A549 (cell line): ENCODE measurements around the gene SLC38A3. TPM values are rescaled to one million over a fixed set of nuclear protein-coding genes. Genes with fewer than 3 reads are reported as not detected.

Experiments used
- ATAC-seq, 2 experiments: fragments of 200-7000 bp in 1 of 2; fragments of >200 bp in 1 of 2; cut with Nextera tagmentation in 1 of 2; cut with Tn5 transposase in 1 of 2; 3 replicates each; pipeline versions ENCODE4 v1.8.0 to v1.9.1; 2018 to 2020; ENCODE audit warnings: mild to moderate bottlenecking in 1 of 2, moderate library complexity in 1 of 2
- CTCF ChIA-PET: fragments of 300-600 bp; sonication (Branson Sonifier 250); formaldehyde crosslinking; extraction: SDS; loops from one replicate; lab custom pipeline; 2021; ENCODE audit warnings: antibody characterized with exemption, inconsistent platforms; lab: Yijun Ruan, JAX
- POLR2A ChIA-PET: fragments of 350-600 bp; formaldehyde crosslinking; extraction: SDS; loops from one replicate; lab custom pipeline; 2021; ENCODE audit warnings: antibody characterized with exemption, inconsistent platforms; lab: Yijun Ruan, JAX
- DNase-seq, 2 experiments: peaks; one replicate each; pipeline versions ENCODE4 v3.0.0 to v3.0.0-alpha.2; 2011 to 2016; ENCODE audit warnings: low read depth in 1 of 2, low spot score in 1 of 2
- FAIRE-seq: peaks from 2 replicates; lab custom pipeline; 2011; peaks lifted over from hg19 to GRCh38; lab: Jason Lieb, UNC
- H3K27ac ChIP-seq, 2 experiments: fragments of >200 bp; sonication (Bioruptor Twin); formaldehyde crosslinking; 3 replicates each; pipeline ENCODE4 v1.5.1; 2016 to 2017
- H3K4me1 ChIP-seq: fragments of >200 bp; sonication (Bioruptor Twin); formaldehyde crosslinking; 3 replicates; pipeline ENCODE4 v1.6.1; 2016
- H3K4me2 ChIP-seq: fragments of >200 bp; sonication (Bioruptor Twin); formaldehyde crosslinking; 3 replicates; pipeline ENCODE4 v1.6.1; 2016
- H3K4me3 ChIP-seq: fragments of >200 bp; sonication (Bioruptor Twin); formaldehyde crosslinking; 3 replicates; pipeline ENCODE4 v1.5.1; 2016
- H3K9me3 ChIP-seq: fragments of >200 bp; sonication (Bioruptor Twin); formaldehyde crosslinking; 3 replicates; pipeline ENCODE4 v1.6.1; 2016
- CEBPB ChIP-seq, 2 experiments: fragments of >200 bp in 1 of 2; sonication (Bioruptor Twin) in 1 of 2; formaldehyde crosslinking in 1 of 2; IDR thresholded peaks; 2 replicates each; pipeline ENCODE4 v1.6.1; 2012 to 2016
- FOSL2 ChIP-seq, 2 experiments: fragments of 450-650 bp in 1 of 2; fragments of >200 bp in 1 of 2; sonication (Bioruptor Twin) in 1 of 2; formaldehyde crosslinking; IDR thresholded peaks; 2 replicates each; pipeline versions ENCODE4 v1.5.0 to v1.6.1; 2016 to 2020; ENCODE audit warnings: mild to moderate bottlenecking in 1 of 2, moderate library complexity in 1 of 2
- FOXS1 ChIP-seq: fragments of 250-450 bp; sonication (Bioruptor Pico); IDR thresholded peaks from 2 replicates; pipeline ENCODE4 v1.5.0; 2020; ENCODE audit warnings: mild to moderate bottlenecking, moderate library complexity
- GATA3 ChIP-seq: IDR thresholded peaks from 2 replicates; pipeline ENCODE4 v1.6.1; 2012; ENCODE audit warnings: borderline replicate concordance
- KDM5A ChIP-seq: fragments of 200-600 bp; sonication (generic); IDR thresholded peaks from 2 replicates; pipeline ENCODE4 v1.6.1; 2016; ENCODE audit warnings: antibody characterized with exemption, mild to moderate bottlenecking
- POLR2A ChIP-seq: IDR thresholded peaks from 2 replicates; pipeline ENCODE4 v1.6.1; 2012; ENCODE audit warnings: mild to moderate bottlenecking, low read length
- POLR2AphosphoS2 ChIP-seq: conservative IDR thresholded peaks from 2 replicates; pipeline ENCODE4 v1.6.1; 2012; ENCODE audit warnings: low read length, improper control_type of control experiment, inconsistent platforms
- RAD21 ChIP-seq, 2 experiments: fragments of >200 bp in 1 of 2; sonication (Bioruptor Twin) in 1 of 2; formaldehyde crosslinking in 1 of 2; IDR thresholded peaks in 1 of 2; conservative IDR thresholded peaks in 1 of 2; 2 replicates in 1 of 2; 3 replicates in 1 of 2; pipeline ENCODE4 v1.6.1; 2012 to 2018; ENCODE audit warnings: inconsistent platforms in 1 of 2
- SREBF2 ChIP-seq: fragments of 450-650 bp; IDR thresholded peaks from 2 replicates; pipeline ENCODE4 v1.6.1; 2014; ENCODE audit warnings: mild to moderate bottlenecking, moderate library complexity
- TP53 ChIP-seq: fragments of 250-450 bp; sonication (Bioruptor Pico); IDR thresholded peaks from 2 replicates; pipeline ENCODE4 v1.5.0; 2021; ENCODE audit warnings: mild to moderate bottlenecking, moderate library complexity
- ZFP36 ChIP-seq: fragments of 450-650 bp; IDR thresholded peaks from 2 replicates; pipeline ENCODE4 v1.6.1; 2014; ENCODE audit warnings: borderline replicate concordance; ENCODE audit not compliant: partially characterized antibody
- WGBS: methylation state at CpG from one replicate; pipeline ENCODE4 v1.1.6; 2017; ENCODE audit errors: missing lambda C conversion rate; 5-methylcytosine and 5-hydroxymethylcytosine counted together
- polyA plus RNA-seq, 4 experiments: library from polyadenylated mRNA; depleted of rRNA in 3 of 4; stranded (reverse); fragments of >200 nt; fragmentation: RNase III in 1 of 4; extraction: RNeasy Plus Mini Kit Qiagen cat#74134 plus additional on column Dnase treatment in 1 of 4; gene quantifications; 2 replicates in 3 of 4; 3 replicates in 1 of 4; pipeline ENCODE4 v1.2.3, GENCODE V29; 2011 to 2017
- TF ChIP-seq, protein P1 (sequence below): IDR thresholded peaks from 2 replicates; pipeline ENCODE4 v1.6.1; 2012
- TF ChIP-seq, protein P2 (sequence below): fragments of >200 bp; sonication (Bioruptor Twin); formaldehyde crosslinking; IDR thresholded peaks from 3 replicates; pipeline ENCODE4 v1.6.1; 2016
- TF ChIP-seq, protein P3 (sequence below): fragments of 150-350 bp; IDR thresholded peaks from 2 replicates; pipeline ENCODE4 v1.6.1; 2014; ENCODE audit warnings: low read depth, mild to moderate bottlenecking, low read length

SLC38A3 gene
- polyA plus RNA-seq, 2 of the 4 experiments (the other 2 are of a cell fraction) = 0.05 TPM; not detected in 1

DNA sequence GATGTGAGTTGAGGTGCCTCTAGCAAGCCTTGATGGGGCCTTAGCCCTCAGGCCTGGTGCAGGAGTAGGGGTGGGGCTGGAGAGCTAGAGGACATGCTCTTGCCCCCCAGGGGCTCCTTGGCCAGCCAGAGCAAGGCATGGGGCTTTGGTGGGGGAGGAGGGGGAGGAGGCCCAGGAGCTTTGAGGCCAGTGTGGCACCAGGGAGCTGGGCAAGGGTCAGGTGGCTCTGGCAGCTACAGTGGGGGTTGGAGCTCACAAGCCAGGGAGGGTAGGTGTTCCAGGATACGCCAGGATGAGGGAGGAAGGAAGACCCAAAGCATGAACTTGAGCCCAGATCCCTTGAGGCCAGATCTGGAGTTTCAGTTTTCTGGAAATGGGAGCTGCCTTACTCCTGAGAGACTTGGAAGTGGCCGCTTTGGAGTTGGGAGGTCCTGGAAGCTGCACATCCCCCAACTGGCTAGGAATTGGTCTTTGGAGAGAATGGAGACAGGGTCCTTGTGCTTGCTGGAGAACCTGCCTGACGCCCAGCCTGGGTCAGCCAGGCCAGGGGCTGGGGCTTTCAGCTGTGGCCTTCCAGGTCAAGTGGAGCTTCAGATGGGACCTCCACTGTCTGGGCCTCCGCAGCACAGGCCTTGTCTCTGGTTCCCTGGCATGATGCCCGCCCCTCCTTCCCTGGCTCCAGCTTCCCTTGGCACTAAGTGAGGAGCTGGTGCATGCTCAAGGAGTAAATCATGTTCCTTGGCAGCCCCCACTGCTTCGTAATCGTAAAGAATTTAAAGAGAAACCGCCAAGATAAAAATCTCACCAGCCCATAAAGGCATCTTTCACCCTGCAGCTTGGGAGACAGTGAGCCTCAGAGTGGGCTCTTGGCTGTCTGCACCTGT lies 41.3 kb upstream of the SLC38A3 start:
- ChIA-PET POLR2A (no interaction called here), CTCF (interaction anchor here (0.7 to 2.9 kb wide), 11 partner anchors 9 to 62 kb away, joined by 3 to 9 read pairs (median 4); no protein-coding TSS in a partner anchor)
- TF ChIP-seq KDM5A (no peak), FOSL2 (IDR thresholded peaks at IDR 0.05) (no peak), FOSL2 (CRISPR knock-in tag; IDR thresholded peaks at IDR 0.05) (0 out of 2 replicates have a peak, but pooled peaks have one; percentile 14), GATA3 (peak; percentile 22; the same call in 1 of the 2 replicates)
- Histone ChIP-seq H3K27ac (peak overlapping the region; percentile 88 to 94), H3K4me2 (peak overlapping the region; percentile 71), H3K4me3 (no peak overlapping the region), H3K4me1 (peaks cover 97% of the 10 kb centered on the region), H3K9me3 (no peaks in the 10 kb centered on the region)
- 33% methylated on average over 6 of the region's 8 CpGs for WGBS
- ATAC-seq (peak; percentile 45 to 74; a peak in 5 of 6 replicates), DNase-seq (peak; percentile 50 to 69), FAIRE-seq (no peak)

DNA sequence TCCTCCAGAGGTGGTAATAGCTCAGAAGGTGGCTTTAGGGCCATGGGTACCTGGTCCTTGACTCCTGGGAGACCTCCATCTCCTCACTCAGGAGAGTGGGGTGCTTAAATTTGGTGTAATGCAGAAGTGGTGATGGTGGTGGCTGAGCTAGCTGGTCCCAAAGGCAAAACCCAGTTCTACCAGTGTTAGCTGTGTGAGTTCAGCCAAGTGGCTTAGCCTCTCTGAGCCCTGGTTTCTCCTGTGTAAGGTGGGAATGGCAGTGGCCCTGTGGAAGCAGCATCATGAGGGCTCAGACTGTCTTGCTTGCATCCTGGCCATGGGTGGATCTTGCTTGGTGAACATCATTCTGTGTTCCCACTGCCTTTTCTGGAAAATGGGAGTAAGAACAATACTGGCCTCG lies 40.6 kb upstream of the SLC38A3 start:
- H3K4me3 ChIP-seq = no peak overlapping the region
- FAIRE-seq (no peak), DNase-seq (no peak), ATAC-seq (no peak)
- no peaks in the 10 kb centered on the region for H3K9me3 ChIP-seq
- CTCF ChIA-PET = interaction anchor here (0.7 to 1.6 kb wide), 8 partner anchors 8 to 61 kb away, joined by 3 to 9 read pairs (median 4); no protein-coding TSS in a partner anchor
- H3K4me1 ChIP-seq = peaks cover 95% of the 10 kb centered on the region
- POLR2A ChIA-PET = no interaction called here
- no peak for TF ChIP-seq POLR2AphosphoS2
- no peak for TF ChIP-seq SREBF2
- peak; percentile 51 for TF ChIP-seq ZFP36
- peak overlapping the region; percentile 71 for H3K4me2 ChIP-seq
- 77% methylated on average over 1 of the region's 1 CpG for WGBS
- peak overlapping the region; percentile 88 to 94 for H3K27ac ChIP-seq

DNA sequence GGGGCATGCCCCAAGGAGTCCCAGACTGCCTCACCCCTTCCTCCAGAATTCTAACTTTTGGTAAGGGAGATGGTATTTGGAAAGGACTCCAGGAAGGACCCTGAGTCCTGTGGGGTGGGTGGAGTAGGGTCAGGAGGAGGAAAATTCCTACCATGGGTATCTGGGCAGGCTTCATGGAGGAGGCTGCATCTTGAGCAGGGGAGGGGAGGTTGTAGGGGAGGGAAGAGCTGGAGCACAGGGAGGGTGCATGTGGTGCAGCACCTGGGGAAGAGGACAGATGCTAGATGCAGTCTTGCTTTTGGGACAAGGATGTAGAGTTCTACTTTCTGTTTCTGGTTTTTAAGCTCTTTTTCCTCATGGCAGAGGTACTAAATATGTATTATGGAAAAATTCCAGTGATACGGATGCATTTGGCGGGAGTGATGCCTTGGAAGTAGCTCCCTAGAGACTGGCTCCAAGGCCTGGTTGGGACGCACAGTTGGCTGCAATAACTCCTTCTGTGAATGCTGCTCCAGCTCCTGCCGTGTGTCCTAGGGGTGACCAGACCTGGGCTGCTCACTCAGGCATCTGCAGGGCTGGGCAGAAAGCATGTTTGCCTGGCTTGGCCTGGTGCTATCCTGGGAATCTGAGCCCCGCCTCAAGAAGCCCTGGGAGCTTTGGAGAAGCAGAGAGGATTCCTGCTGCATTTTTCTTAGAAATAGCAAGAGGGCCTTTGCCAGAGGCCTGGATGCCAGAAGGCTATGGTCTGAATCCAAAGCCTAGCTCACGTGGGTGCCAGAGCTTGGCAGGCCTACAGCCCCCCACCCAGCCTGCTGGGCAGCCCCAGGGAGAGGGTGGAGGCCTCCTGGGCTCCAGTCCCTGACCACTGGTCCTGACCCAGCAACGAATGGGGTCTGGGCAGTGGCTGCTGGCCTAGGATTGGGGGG lies 39.8 kb upstream of the SLC38A3 start:
- WGBS = 46% methylated on average over 4 of the region's 7 CpGs
- DNase-seq (no peak), FAIRE-seq (no peak), ATAC-seq (peak in 1 of 2 experiments; percentile 55; a peak in 3 of 6 replicates)
- Histone ChIP-seq H3K27ac (peak overlapping the region; percentile 88 to 94), H3K4me3 (no peak overlapping the region), H3K4me1 (peaks cover 95% of the 10 kb centered on the region), H3K9me3 (no peaks in the 10 kb centered on the region), H3K4me2 (peak overlapping the region; percentile 71)
- CTCF ChIA-PET = interaction anchor here (0.8 to 1.6 kb wide), 7 partner anchors 14 to 61 kb away, joined by 3 to 9 read pairs (median 4); no protein-coding TSS in a partner anchor
- TF ChIP-seq, protein P1, sequence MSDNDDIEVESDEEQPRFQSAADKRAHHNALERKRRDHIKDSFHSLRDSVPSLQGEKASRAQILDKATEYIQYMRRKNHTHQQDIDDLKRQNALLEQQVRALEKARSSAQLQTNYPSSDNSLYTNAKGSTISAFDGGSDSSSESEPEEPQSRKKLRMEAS = 0 out of 2 replicates have a peak, but pooled peaks have one; percentile 12
- TF ChIP-seq, protein P2, sequence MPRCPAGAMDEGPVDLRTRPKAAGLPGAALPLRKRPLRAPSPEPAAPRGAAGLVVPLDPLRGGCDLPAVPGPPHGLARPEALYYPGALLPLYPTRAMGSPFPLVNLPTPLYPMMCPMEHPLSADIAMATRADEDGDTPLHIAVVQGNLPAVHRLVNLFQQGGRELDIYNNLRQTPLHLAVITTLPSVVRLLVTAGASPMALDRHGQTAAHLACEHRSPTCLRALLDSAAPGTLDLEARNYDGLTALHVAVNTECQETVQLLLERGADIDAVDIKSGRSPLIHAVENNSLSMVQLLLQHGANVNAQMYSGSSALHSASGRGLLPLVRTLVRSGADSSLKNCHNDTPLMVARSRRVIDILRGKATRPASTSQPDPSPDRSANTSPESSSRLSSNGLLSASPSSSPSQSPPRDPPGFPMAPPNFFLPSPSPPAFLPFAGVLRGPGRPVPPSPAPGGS = no peak
- TF ChIP-seq ZFP36 = peak; percentile 65
- POLR2A ChIA-PET = interaction anchor here (0.6 to 1.0 kb wide), 2 partner anchors 23 to 81 kb away, joined by 3 to 4 read pairs; no protein-coding TSS in a partner anchor

DNA sequence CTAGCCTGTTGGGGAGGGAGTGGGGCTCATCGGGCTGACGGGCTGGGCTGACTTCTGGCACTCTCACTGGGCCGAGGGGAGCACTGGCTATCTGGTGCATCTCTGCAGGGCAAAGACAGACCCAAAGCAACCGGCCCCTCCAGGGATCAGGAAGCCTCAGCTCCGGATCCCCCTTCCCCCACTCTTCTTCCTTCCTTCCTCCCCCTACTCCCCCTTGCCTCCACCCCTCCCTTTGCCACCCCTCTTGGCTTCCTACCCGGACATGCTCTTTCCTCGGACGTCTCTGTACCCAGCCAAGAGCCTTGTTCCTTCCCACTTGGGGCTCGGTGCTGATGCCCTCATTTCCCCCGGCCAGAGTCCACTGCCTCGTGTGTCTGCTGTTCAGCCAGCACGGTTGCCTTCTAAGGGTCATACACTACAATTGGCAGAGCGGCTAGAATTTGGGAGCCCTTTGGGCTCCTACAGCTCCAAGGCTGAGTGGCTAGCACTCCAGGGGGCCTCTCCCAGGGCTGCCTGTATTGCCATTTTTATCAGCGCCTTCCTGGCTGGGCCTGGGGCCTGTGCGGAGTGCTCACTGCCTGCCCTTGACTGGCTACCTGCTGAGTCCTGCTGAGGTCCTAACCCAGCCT lies 39.0 kb upstream of the SLC38A3 start:
- peak overlapping the region; percentile 71 for H3K4me2 ChIP-seq
- DNase-seq = no peak
- TF ChIP-seq SREBF2 (no peak), FOSL2 (IDR thresholded peaks at IDR 0.05) (no peak), FOSL2 (CRISPR knock-in tag; IDR thresholded peaks at IDR 0.05) (no peak), RAD21 (conservative IDR thresholded peaks at IDR 0.05 in 1 of 2, IDR thresholded peaks at IDR 0.05 in 1 of 2) (no peak), POLR2A (no peak), CEBPB (IDR thresholded peaks at IDR 0.05) (no peak), TP53 (CRISPR knock-in tag) (no peak), FOXS1 (CRISPR knock-in tag) (no peak), ZFP36 (no peak)
- TF ChIP-seq, protein P3, sequence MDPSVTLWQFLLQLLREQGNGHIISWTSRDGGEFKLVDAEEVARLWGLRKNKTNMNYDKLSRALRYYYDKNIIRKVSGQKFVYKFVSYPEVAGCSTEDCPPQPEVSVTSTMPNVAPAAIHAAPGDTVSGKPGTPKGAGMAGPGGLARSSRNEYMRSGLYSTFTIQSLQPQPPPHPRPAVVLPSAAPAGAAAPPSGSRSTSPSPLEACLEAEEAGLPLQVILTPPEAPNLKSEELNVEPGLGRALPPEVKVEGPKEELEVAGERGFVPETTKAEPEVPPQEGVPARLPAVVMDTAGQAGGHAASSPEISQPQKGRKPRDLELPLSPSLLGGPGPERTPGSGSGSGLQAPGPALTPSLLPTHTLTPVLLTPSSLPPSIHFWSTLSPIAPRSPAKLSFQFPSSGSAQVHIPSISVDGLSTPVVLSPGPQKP = no peak
- TF ChIP-seq, all 56 proteins: peak for 0
- no peak for ATAC-seq
- H3K4me3 ChIP-seq = no peak overlapping the region
- ChIA-PET CTCF (interaction anchor here (1.2 to 1.6 kb wide), 3 partner anchors 23 to 45 kb away, joined by 3 to 8 read pairs (median 4); no protein-coding TSS in a partner anchor), POLR2A (interaction anchor here (1.0 kb wide), 1 partner anchor 81 kb away, joined by 3 read pairs; no protein-coding TSS in a partner anchor)
- WGBS = 63% methylated on average over 12 of the region's 15 CpGs
- H3K9me3 ChIP-seq = no peaks in the 10 kb centered on the region
- peaks cover 95% of the 10 kb centered on the region for H3K4me1 ChIP-seq
- FAIRE-seq = no peak
- peak overlapping the region; percentile 88 to 94 for H3K27ac ChIP-seq
